ENCODE measurements around the gene ABCF3. TPM values are rescaled to one million over a fixed set of nuclear protein-coding genes. Genes with fewer than 3 reads are reported as not detected.

The ABCF3 gene
- total RNA-seq, 1 experiment from 2014 or later: 56.1 TPM

DNA sequence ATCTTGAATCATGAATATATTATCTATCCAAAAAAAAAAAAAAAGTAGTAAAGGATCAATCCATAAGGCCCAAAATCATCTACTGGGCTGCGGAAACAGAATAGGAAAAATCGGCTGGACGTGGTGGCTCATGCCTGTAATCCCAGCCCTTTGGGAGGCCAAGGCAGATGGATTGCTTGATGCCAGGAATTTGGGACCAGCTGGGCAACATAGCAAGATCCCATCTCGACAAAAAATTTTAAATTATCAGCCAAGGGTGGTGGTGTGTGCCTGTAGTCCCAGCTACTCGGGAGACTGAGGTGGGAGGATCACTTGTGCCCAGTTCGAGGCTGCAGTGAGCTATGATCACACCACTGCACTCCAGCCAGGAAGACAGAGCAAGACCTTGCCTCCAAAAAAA is 36.9 kb upstream of the ABCF3 start:
- Histone ChIP-seq H3K18ac (ENCODE audit: insufficient read length, low read depth, low read length) (no peak overlapping the region), H3K14ac (ENCODE audit: insufficient read depth, low read length) (no peak overlapping the region), H3K4ac (ENCODE audit: low read depth, low read length) (no peak overlapping the region), H3K4me1 (ENCODE audit: insufficient read depth, low read length) (no peaks in the 10 kb centered on the region), H4K20me1 (ENCODE audit: control insufficient read depth, insufficient read depth, insufficient read length) (no peaks in the 10 kb centered on the region), H3K9me3 (ENCODE audit: control insufficient read depth, low read depth, low read length) (no peaks in the 10 kb centered on the region), H3K23me2 (ENCODE audit: insufficient read length, low read depth, low read length, poor library complexity, severe bottlenecking) (no peaks in the 10 kb centered on the region), H2BK5ac (ENCODE audit: insufficient read length, low read length) (no peak overlapping the region), H3K79me2 (ENCODE audit: insufficient read depth, low read length) (no peaks in the 10 kb centered on the region), H2BK15ac (ENCODE audit: low read depth, low read length) (no peak overlapping the region), H2BK120ac (ENCODE audit: low read depth, low read length, poor library complexity, severe bottlenecking) (no peak overlapping the region), H3K9ac (ENCODE audit: extremely low read depth, insufficient read length, low read length) (no peak overlapping the region), H2AFZ (ENCODE audit: low read length) (no peak overlapping the region), H3T11ph (ENCODE audit: low read length) (no peak overlapping the region), H3K27ac (ENCODE audit: insufficient read length, low read depth, low read length) (no peak overlapping the region), H3K27me3 (ENCODE audit: insufficient read depth, low read length) (no peaks in the 10 kb centered on the region), H3K79me1 (ENCODE audit: insufficient read depth, low read depth, low read length, poor library complexity, severe bottlenecking) (no peaks in the 10 kb centered on the region), H2BK12ac (ENCODE audit: insufficient read length, low read depth, low read length) (no peak overlapping the region), H3K23ac (ENCODE audit: insufficient read length, low read depth, low read length) (no peak overlapping the region), H2AK5ac (ENCODE audit: insufficient read length, low read length) (no peak overlapping the region), H3K56ac (ENCODE audit: insufficient read length, low read depth, low read length) (no peak overlapping the region), H4K91ac (ENCODE audit: insufficient read length, low read depth, low read length) (no peak overlapping the region), H3K4me2 (ENCODE audit: insufficient read depth, insufficient read length, low read length) (no peak overlapping the region), H4K8ac (replicated peaks; ENCODE audit: insufficient read length, low read depth, low read length) (no peak overlapping the region), H2BK20ac (ENCODE audit: low read depth, low read length, poor library complexity, severe bottlenecking) (no peak overlapping the region), H4K5ac (ENCODE audit: insufficient read length, low read depth, low read length) (no peak overlapping the region)
- no CpG with 5 or more reads among the region's 6 CpGs for WGBS (ENCODE audit: extremely low coverage, insufficient read length, low lambda C conversion rate)
- DNase-seq: no peak
- TF ChIP-seq, protein P1, sequence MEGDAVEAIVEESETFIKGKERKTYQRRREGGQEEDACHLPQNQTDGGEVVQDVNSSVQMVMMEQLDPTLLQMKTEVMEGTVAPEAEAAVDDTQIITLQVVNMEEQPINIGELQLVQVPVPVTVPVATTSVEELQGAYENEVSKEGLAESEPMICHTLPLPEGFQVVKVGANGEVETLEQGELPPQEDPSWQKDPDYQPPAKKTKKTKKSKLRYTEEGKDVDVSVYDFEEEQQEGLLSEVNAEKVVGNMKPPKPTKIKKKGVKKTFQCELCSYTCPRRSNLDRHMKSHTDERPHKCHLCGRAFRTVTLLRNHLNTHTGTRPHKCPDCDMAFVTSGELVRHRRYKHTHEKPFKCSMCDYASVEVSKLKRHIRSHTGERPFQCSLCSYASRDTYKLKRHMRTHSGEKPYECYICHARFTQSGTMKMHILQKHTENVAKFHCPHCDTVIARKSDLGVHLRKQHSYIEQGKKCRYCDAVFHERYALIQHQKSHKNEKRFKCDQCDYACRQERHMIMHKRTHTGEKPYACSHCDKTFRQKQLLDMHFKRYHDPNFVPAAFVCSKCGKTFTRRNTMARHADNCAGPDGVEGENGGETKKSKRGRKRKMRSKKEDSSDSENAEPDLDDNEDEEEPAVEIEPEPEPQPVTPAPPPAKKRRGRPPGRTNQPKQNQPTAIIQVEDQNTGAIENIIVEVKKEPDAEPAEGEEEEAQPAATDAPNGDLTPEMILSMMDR (conservative IDR thresholded peaks at IDR 0.05): no peak
- Mint-ChIP-seq H3K4me3 (no peak overlapping the region), H3K36me3 (ENCODE audit: insufficient read depth in 1 of 3, low read depth in 3 of 3) (peaks cover 0 to 25% (median 0%) of the 10 kb centered on the region in 3 experiments; a peak in 3 of 7 replicates), H3K9me3 (no peaks in the 10 kb centered on the region; a peak in 1 of 5 replicates), H3K27me3 (ENCODE audit: low read depth) (no peaks in the 10 kb centered on the region), H3K4me1 (peaks cover 2 to 3% of the 10 kb centered on the region in 2 experiments), H3K27ac (peak overlapping the region in 1 of 3 experiments; percentile 55; a peak in 2 of 7 replicates)
